ENCODE measurements around the gene SLFN14. TPM values are rescaled to one million over a fixed set of nuclear protein-coding genes. Genes with fewer than 3 reads are reported as not detected.

SLFN14 gene
- total RNA-seq, 2 donors from 2014 or later, result not detected

DNA sequence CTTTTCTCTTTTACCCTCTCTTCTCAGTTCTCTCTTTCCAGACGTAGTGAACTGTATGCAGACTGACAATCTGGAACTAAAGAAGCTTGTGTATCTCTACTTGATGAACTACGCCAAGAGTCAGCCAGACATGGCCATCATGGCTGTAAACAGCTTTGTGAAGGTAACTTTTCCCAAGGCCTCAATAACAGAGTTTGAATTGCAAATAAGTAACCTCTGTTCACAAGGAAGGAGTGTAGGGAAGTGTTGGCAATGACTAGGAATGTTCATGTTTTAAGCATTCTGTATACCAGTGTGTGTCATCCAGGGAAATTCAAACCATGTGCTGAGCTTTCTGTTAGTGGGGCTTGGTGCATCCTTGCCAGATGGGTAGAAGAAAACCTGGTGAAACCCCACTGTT, 45.1 kb upstream of the SLFN14 start:
- H3K4me3 ChIP-seq (ENCODE audit: low read length), result no peak overlapping the region
- TF ChIP-seq, protein P1, sequence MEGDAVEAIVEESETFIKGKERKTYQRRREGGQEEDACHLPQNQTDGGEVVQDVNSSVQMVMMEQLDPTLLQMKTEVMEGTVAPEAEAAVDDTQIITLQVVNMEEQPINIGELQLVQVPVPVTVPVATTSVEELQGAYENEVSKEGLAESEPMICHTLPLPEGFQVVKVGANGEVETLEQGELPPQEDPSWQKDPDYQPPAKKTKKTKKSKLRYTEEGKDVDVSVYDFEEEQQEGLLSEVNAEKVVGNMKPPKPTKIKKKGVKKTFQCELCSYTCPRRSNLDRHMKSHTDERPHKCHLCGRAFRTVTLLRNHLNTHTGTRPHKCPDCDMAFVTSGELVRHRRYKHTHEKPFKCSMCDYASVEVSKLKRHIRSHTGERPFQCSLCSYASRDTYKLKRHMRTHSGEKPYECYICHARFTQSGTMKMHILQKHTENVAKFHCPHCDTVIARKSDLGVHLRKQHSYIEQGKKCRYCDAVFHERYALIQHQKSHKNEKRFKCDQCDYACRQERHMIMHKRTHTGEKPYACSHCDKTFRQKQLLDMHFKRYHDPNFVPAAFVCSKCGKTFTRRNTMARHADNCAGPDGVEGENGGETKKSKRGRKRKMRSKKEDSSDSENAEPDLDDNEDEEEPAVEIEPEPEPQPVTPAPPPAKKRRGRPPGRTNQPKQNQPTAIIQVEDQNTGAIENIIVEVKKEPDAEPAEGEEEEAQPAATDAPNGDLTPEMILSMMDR (conservative IDR thresholded peaks at IDR 0.05), result no peak
- WGBS, 2 experiments (ENCODE audit: insufficient coverage in 1 of 2, insufficient read length in 1 of 2), result 83 to 100% methylated on average over 1 to 2 of the region's 2 CpGs
- Mint-ChIP-seq H3K27me3 (ENCODE audit: insufficient read depth) (no peaks in the 10 kb centered on the region), H3K4me3 (no peak overlapping the region), H3K36me3 (ENCODE audit: low read depth) (peaks cover 68% of the 10 kb centered on the region), H3K9me3 (no peaks in the 10 kb centered on the region), H3K27ac (no peak overlapping the region), H3K4me1 (no peaks in the 10 kb centered on the region)
- peaks cover 77% of the 10 kb centered on the region for H3K36me3 ChIP-seq (ENCODE audit: control insufficient read depth, insufficient read depth, low read length)
- no peak overlapping the region for H3K27ac ChIP-seq (ENCODE audit: low read depth, low read length)
- DNase-seq, result no peak
- H3K4me1 ChIP-seq (ENCODE audit: control insufficient read depth, insufficient read depth, low read length), result no peaks in the 10 kb centered on the region
- H3K9me3 ChIP-seq (ENCODE audit: control insufficient read depth, low read length), result no peaks in the 10 kb centered on the region
- no peak overlapping the region for H3K9ac ChIP-seq (ENCODE audit: extremely low read depth, low read length, poor library complexity, severe bottlenecking)
- no peaks in the 10 kb centered on the region for H3K27me3 ChIP-seq (ENCODE audit: control insufficient read depth, insufficient read depth, low read length, poor library complexity, severe bottlenecking)

GRCh38 chr17:35603674-35604073, 43.1 kb upstream of the SLFN14 start:
- H3K4me3 Mint-ChIP-seq, result no peak overlapping the region
- H3K27ac Mint-ChIP-seq, result no peak overlapping the region
- no peak overlapping the region for H3K9ac ChIP-seq (ENCODE audit: extremely low read depth, low read length, poor library complexity, severe bottlenecking)
- H3K9me3 ChIP-seq (ENCODE audit: control insufficient read depth, low read length), result no peaks in the 10 kb centered on the region
- TF ChIP-seq, protein P1 (conservative IDR thresholded peaks at IDR 0.05), result no peak
- H3K4me3 ChIP-seq (ENCODE audit: low read length), result no peak overlapping the region
- H3K9me3 Mint-ChIP-seq, result no peaks in the 10 kb centered on the region
- H3K27me3 Mint-ChIP-seq (ENCODE audit: insufficient read depth), result no peaks in the 10 kb centered on the region
- H3K4me1 ChIP-seq (ENCODE audit: control insufficient read depth, insufficient read depth, low read length), result no peaks in the 10 kb centered on the region
- H3K36me3 ChIP-seq (ENCODE audit: control insufficient read depth, insufficient read depth, low read length), result peaks cover 85% of the 10 kb centered on the region
- no peak for DNase-seq
- 94 to 98% methylated on average over 5 to 6 of the region's 7 CpGs for WGBS, 2 experiments (ENCODE audit: insufficient coverage in 1 of 2, insufficient read length in 1 of 2)
- no peaks in the 10 kb centered on the region for H3K27me3 ChIP-seq (ENCODE audit: control insufficient read depth, insufficient read depth, low read length, poor library complexity, severe bottlenecking)
- H3K27ac ChIP-seq (ENCODE audit: low read depth, low read length), result no peak overlapping the region
- H3K4me1 Mint-ChIP-seq, result no peaks in the 10 kb centered on the region
- H3K36me3 Mint-ChIP-seq (ENCODE audit: low read depth), result peaks cover 71% of the 10 kb centered on the region

DNA sequence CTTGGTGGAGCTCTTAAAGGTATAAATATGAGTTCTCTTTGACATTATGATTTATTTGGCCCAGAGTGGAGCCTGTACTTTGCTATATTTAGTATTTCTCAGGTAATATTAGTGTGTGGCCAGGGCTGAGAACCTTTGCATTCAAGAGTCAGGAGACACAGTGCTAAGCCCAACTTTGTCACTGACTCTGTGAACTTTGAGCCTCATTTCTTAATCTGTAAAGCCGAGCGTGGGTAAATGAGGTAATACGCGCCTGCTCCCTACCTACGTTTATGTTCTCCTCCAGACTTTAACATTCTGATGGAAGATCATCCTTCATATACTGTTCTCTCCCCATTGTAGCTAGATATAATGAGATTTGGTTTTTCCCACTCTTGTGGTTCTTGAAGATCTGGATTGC, 37.0 kb upstream of the SLFN14 start:
- no peaks in the 10 kb centered on the region for H3K9me3 ChIP-seq (ENCODE audit: control insufficient read depth, low read length)
- H3K4me3 ChIP-seq (ENCODE audit: low read length), result no peak overlapping the region
- no peak for DNase-seq
- no peak overlapping the region for H3K27ac Mint-ChIP-seq
- H3K36me3 Mint-ChIP-seq (ENCODE audit: low read depth), result peaks cover 68% of the 10 kb centered on the region
- no peak overlapping the region for H3K27ac ChIP-seq (ENCODE audit: low read depth, low read length)
- H3K4me3 Mint-ChIP-seq, result no peak overlapping the region
- peaks cover 90% of the 10 kb centered on the region for H3K36me3 ChIP-seq (ENCODE audit: control insufficient read depth, insufficient read depth, low read length)
- WGBS, 2 experiments (ENCODE audit: insufficient coverage in 1 of 2, insufficient read length in 1 of 2), result 43 to 72% methylated on average over 2 to 5 of the region's 5 CpGs
- H3K9ac ChIP-seq (ENCODE audit: extremely low read depth, low read length, poor library complexity, severe bottlenecking), result no peak overlapping the region
- H3K27me3 ChIP-seq (ENCODE audit: control insufficient read depth, insufficient read depth, low read length, poor library complexity, severe bottlenecking), result no peaks in the 10 kb centered on the region
- no peaks in the 10 kb centered on the region for H3K9me3 Mint-ChIP-seq
- H3K4me1 Mint-ChIP-seq, result no peaks in the 10 kb centered on the region
- no peaks in the 10 kb centered on the region for H3K4me1 ChIP-seq (ENCODE audit: control insufficient read depth, insufficient read depth, low read length)
- TF ChIP-seq, protein P1 (conservative IDR thresholded peaks at IDR 0.05), result no peak
- H3K27me3 Mint-ChIP-seq (ENCODE audit: insufficient read depth), result no peaks in the 10 kb centered on the region

All from endodermal cell (in vitro differentiated cells).